Nephron progenitor cell (in vitro differentiated cells): ENCODE results near the gene POF1B.
A peak's percentile ranks its signal among the peaks of the same experiment; 100 is the strongest.
"Not testable (repeated sequence)": the region's sequence is repeated elsewhere in the genome, so short reads cannot be mapped to it uniquely, and the experiment has no call there.

Experiments
- DNase-seq: peaks from one replicate; pipeline ENCODE4 v3.0.0; 2021
- H3K27ac Mint-ChIP-seq: 2 replicates; pipeline ENCODE4 v1.8.0; 2021; ENCODE audit warnings: mild to moderate bottlenecking, moderate library complexity, mixed read lengths
- H3K27me3 Mint-ChIP-seq: 2 replicates; pipeline ENCODE4 v1.8.0; 2021; ENCODE audit warnings: mild to moderate bottlenecking, low read depth, mixed read lengths; ENCODE audit not compliant: poor library complexity
- H3K36me3 Mint-ChIP-seq: 2 replicates; pipeline ENCODE4 v1.8.0; 2021; ENCODE audit warnings: low read depth, mixed read lengths
- H3K4me1 Mint-ChIP-seq: 2 replicates; pipeline ENCODE4 v1.8.0; 2021; ENCODE audit warnings: mixed read lengths
- H3K4me3 Mint-ChIP-seq: 2 replicates; pipeline ENCODE4 v1.8.0; 2021; ENCODE audit warnings: mild to moderate bottlenecking, moderate library complexity, mixed read lengths
- H3K9me3 Mint-ChIP-seq: 2 replicates; pipeline ENCODE4 v1.8.0; 2021; ENCODE audit warnings: mild to moderate bottlenecking, moderate library complexity, mixed read lengths
- TF ChIP-seq, protein P1 (sequence below): fragments of 200-600 bp; sonication (generic); IDR thresholded peaks from 2 replicates; pipeline ENCODE4 v1.5.0; 2021; ENCODE audit warnings: antibody characterized with exemption

The POF1B gene

GRCh38 chrX:85327060-85327333, 52.5 kb downstream of the POF1B start:
- Mint-ChIP-seq H3K4me1 (no peaks in the 10 kb centered on the region), H3K36me3 (no peaks in the 10 kb centered on the region), H3K27ac (no peak overlapping the region), H3K9me3 (peaks cover 34% of the 10 kb centered on the region), H3K4me3 (no peak overlapping the region), H3K27me3 (no peaks in the 10 kb centered on the region)
- DNase-seq: no peak
- TF ChIP-seq, protein P1, sequence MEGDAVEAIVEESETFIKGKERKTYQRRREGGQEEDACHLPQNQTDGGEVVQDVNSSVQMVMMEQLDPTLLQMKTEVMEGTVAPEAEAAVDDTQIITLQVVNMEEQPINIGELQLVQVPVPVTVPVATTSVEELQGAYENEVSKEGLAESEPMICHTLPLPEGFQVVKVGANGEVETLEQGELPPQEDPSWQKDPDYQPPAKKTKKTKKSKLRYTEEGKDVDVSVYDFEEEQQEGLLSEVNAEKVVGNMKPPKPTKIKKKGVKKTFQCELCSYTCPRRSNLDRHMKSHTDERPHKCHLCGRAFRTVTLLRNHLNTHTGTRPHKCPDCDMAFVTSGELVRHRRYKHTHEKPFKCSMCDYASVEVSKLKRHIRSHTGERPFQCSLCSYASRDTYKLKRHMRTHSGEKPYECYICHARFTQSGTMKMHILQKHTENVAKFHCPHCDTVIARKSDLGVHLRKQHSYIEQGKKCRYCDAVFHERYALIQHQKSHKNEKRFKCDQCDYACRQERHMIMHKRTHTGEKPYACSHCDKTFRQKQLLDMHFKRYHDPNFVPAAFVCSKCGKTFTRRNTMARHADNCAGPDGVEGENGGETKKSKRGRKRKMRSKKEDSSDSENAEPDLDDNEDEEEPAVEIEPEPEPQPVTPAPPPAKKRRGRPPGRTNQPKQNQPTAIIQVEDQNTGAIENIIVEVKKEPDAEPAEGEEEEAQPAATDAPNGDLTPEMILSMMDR: no peak

GRCh38 chrX:85326234-85327059, 53.0 kb downstream of the POF1B start:
- Mint-ChIP-seq H3K27me3 (no peaks in the 10 kb centered on the region), H3K4me1 (no peaks in the 10 kb centered on the region), H3K27ac (no peak overlapping the region), H3K9me3 (peaks cover 36% of the 10 kb centered on the region), H3K36me3 (no peaks in the 10 kb centered on the region), H3K4me3 (no peak overlapping the region)
- TF ChIP-seq, protein P1: no peak
- no peak for DNase-seq

GRCh38 chrX:85311348-85311747, 68.1 kb downstream of the POF1B start:
- H3K4me1 Mint-ChIP-seq, H3K27ac Mint-ChIP-seq, H3K27me3 Mint-ChIP-seq, H3K4me3 Mint-ChIP-seq, DNase-seq, H3K36me3 Mint-ChIP-seq: not testable (repeated sequence)
- peaks cover 24% of the 10 kb centered on the region for H3K9me3 Mint-ChIP-seq

DNA sequence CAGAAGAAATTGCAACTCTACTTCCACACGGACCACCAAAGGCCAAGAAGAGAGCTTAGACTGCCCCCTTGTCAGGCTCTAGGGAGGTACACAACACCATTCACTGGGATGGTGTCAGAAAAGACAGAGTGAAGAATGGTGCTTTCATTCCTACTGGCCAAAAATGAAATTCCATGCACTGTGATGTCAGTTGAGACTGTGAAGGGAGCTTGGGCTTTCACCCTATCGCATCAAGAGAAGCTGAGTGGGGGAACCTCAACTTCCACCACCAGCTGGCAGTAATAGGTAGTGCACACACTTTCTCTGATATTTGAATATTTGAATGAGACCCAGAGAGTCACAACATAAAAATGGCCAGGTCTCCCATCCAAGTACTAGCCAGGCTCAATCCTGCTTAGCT, 69.7 kb downstream of the POF1B start:
- no peak overlapping the region for H3K4me3 Mint-ChIP-seq
- H3K27me3 Mint-ChIP-seq: no peaks in the 10 kb centered on the region
- no peaks in the 10 kb centered on the region for H3K36me3 Mint-ChIP-seq
- H3K27ac Mint-ChIP-seq: no peak overlapping the region
- peaks cover 25% of the 10 kb centered on the region for H3K9me3 Mint-ChIP-seq
- TF ChIP-seq, protein P1: peak; percentile 7
- H3K4me1 Mint-ChIP-seq: no peaks in the 10 kb centered on the region
- DNase-seq: no peak

DNA sequence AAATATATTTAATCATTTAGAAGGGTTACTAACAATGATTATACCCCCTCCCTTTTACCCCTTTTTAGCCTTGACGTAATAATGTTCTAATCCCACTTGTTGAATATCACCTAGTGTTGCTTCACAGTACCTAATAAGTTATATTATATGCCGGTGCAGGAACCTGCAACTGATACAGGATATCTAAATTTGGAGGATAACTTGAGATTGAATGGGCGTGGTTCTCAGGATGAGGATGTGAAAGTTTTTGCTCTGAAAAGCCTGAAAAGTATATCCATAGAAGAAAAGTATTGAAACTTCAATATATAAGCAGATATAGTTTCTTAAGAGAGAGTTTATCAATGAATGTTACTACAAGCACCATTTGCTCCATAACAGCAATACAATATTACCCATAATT, 75.9 kb downstream of the POF1B start:
- Mint-ChIP-seq H3K27ac (no peak overlapping the region), H3K9me3 (peaks cover 23% of the 10 kb centered on the region), H3K27me3 (no peaks in the 10 kb centered on the region), H3K4me3 (no peak overlapping the region), H3K36me3 (no peaks in the 10 kb centered on the region), H3K4me1 (no peaks in the 10 kb centered on the region)
- TF ChIP-seq, protein P1: no peak
- DNase-seq: no peak

DNA sequence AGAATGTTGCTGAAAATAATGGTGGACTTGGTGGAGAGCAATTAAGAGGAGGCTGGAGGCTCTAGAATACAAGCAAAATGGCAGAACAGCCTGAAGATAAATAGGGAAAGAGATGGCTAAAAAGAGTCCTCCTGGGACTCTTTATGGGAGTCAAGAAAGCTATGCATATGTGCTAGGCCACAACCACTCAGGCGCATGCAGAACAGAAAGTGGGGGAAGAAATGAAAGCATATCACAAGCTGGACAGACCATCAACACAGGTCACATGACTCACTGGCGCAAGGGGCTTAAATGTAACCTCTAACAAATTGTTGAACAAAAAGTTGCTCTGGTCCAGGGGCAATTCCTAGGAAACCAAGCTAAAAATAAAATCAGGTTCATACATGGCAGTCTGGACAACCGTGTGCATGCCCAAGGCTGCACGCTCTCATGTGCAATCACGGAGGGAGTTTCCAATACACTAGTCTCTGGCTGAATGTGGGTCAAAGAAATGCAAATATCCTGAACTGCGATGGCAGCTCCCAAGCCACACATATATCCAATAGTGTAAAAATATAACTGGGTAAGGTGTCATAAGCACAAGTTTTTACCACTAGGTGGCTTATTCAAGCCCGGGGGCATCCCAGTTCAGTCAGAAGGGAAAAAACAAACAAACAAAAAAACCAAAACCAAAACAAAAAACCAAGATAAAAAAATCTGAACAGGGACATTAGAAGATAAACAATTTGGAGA, 90.3 kb downstream of the POF1B start:
- no peak overlapping the region for H3K4me3 Mint-ChIP-seq
- H3K27me3 Mint-ChIP-seq: no peaks in the 10 kb centered on the region
- H3K4me1 Mint-ChIP-seq: no peaks in the 10 kb centered on the region
- H3K9me3 Mint-ChIP-seq: peaks cover 66% of the 10 kb centered on the region
- TF ChIP-seq, protein P1: no peak
- peaks cover under 1% of the 10 kb centered on the region for H3K36me3 Mint-ChIP-seq
- no peak for DNase-seq
- H3K27ac Mint-ChIP-seq: no peak overlapping the region

DNA sequence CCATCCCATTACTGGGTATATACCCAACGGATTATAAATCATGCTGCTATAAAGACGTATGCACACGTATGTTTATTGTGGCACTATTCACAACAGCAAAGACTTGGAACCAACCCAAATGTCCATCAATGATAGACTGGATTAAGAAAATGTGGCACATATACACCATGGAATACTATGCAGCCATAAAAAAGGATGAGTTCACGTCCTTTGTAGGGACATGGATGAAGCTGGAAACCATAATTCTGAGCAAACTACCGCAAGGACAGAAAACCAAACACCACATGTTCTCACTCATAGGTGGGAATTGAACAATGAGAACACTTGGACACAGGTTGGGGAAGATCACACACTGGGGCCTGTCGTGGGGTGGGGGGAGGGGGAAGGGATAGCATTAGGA, 94.2 kb downstream of the POF1B start:
- H3K27me3 Mint-ChIP-seq, H3K4me3 Mint-ChIP-seq, H3K36me3 Mint-ChIP-seq, H3K4me1 Mint-ChIP-seq, DNase-seq, H3K27ac Mint-ChIP-seq: not testable (repeated sequence)
- peaks cover 53% of the 10 kb centered on the region for H3K9me3 Mint-ChIP-seq
